HL-60 (cell line): ENCODE results near the gene CACNA1E.

Source experiments
- DNase-seq, 2 experiments: peaks; one replicate each; pipeline ENCODE4 v3.0.0-alpha.2; 2010 to 2020; ENCODE audit warnings: low read depth in 1 of 2, low spot score in 1 of 2
- H3K27ac ChIP-seq: fragments of 250-450 bp; sonication (Bioruptor Pico); replicated peaks from 2 replicates; pipeline ENCODE4 v1.5.1; 2020; ENCODE audit warnings: mild to moderate bottlenecking, moderate library complexity
- H3K27me3 ChIP-seq: fragments of 250-450 bp; sonication (Bioruptor Pico); 2 replicates; pipeline ENCODE4 v1.5.1; 2021; ENCODE audit warnings: mild to moderate bottlenecking, moderate library complexity; ENCODE audit not compliant: insufficient read depth, poor library complexity, severe bottlenecking
- H3K4me3 ChIP-seq: replicated peaks from 2 replicates; pipeline ENCODE4 v1.5.1; 2011; ENCODE audit warnings: mild to moderate bottlenecking, control low read depth, low read length; ENCODE audit not compliant: insufficient read depth
- CTCF ChIP-seq: IDR thresholded peaks from one replicate; pipeline ENCODE4 v1.5.1; 2011; ENCODE audit warnings: low read length, control low read depth, inconsistent platforms; ENCODE audit not compliant: insufficient read depth
- GABPA ChIP-seq: IDR thresholded peaks from 2 replicates; pipeline ENCODE4 v1.6.1; 2012; ENCODE audit warnings: low read depth
- POLR2AphosphoS5 ChIP-seq: IDR thresholded peaks from 2 replicates; pipeline ENCODE4 v1.6.1; 2012; ENCODE audit warnings: low read depth
- REST ChIP-seq: IDR thresholded peaks from 2 replicates; pipeline ENCODE4 v1.6.1; 2012; ENCODE audit warnings: low read depth; ENCODE audit not compliant: insufficient replicate concordance
- SPI1 ChIP-seq: IDR thresholded peaks from 2 replicates; pipeline ENCODE4 v1.6.1; 2012; ENCODE audit warnings: low read depth, mild to moderate bottlenecking, borderline replicate concordance

Gene CACNA1E

GRCh38 chr1:181807251-181807650 lies 323.9 kb downstream of the CACNA1E start:
- Histone ChIP-seq H3K4me3 (no peak overlapping the region), H3K27me3 (peaks cover 8% of the 10 kb centered on the region), H3K27ac (no peak overlapping the region)
- TF ChIP-seq SPI1 (no peak), CTCF (no peak), REST (no peak), GABPA (no peak), POLR2AphosphoS5 (no peak)
- DNase-seq, result no peak

- Histone ChIP-seq H3K27ac (no peak overlapping the region), H3K4me3 (no peak overlapping the region), H3K27me3 (peaks cover 7% of the 10 kb centered on the region)
- no peak for TF ChIP-seq REST
- TF ChIP-seq GABPA, result no peak
- TF ChIP-seq SPI1, result no peak
- no peak for TF ChIP-seq CTCF
- no peak for TF ChIP-seq POLR2AphosphoS5
- no peak for DNase-seq
Observed at GRCh38 chr1:181809991-181810545, 326.8 kb downstream of the CACNA1E start.

GRCh38 chr1:181812208-181812607 lies 328.9 kb downstream of the CACNA1E start:
- DNase-seq, result no peak
- TF ChIP-seq SPI1 (no peak), REST (no peak), GABPA (no peak), POLR2AphosphoS5 (no peak), CTCF (no peak)
- Histone ChIP-seq H3K4me3 (no peak overlapping the region), H3K27me3 (peaks cover 4% of the 10 kb centered on the region), H3K27ac (no peak overlapping the region)
